HG03432 (cell line): ENCODE measurements around the gene CATSPERE.
A peak's percentile ranks its signal among the peaks of the same experiment; 100 is the strongest.
"Not testable (repeated sequence)": the region's sequence is repeated elsewhere in the genome, so short reads cannot be mapped to it uniquely, and the experiment has no call there.

Experiments
- ATAC-seq: cut with Tn5 transposase; IDR thresholded peaks from one replicate; pipeline ENCODE4 v1.9.1; 2021; ENCODE audit warnings: mild to moderate bottlenecking, moderate library complexity; ENCODE audit not compliant: unreplicated experiment

CATSPERE gene

GRCh38 chr1:244447552-244447951 is 13.5 kb upstream of the CATSPERE start:
- ATAC-seq = no peak

GRCh38 chr1:244448279-244449036 is 12.6 kb upstream of the CATSPERE start:
- no peak for ATAC-seq

- no peak for ATAC-seq
Measured at GRCh38 chr1:244449936-244450508, 11.1 kb upstream of the CATSPERE start.

- peak; percentile 13 for ATAC-seq
Measured at GRCh38 chr1:244450597-244451538, 10.2 kb upstream of the CATSPERE start.

- ATAC-seq = no peak
Measured at GRCh38 chr1:244451539-244451950, 9.5 kb upstream of the CATSPERE start, which contains the start of gene ADSS2. TSS of gene ADSS2 (minus strand) at chr1:244451909. CDS start at chr1:244451817, 92 bp downstream.

GRCh38 chr1:244451951-244452795 is 8.9 kb upstream of the CATSPERE start:
- peak; percentile 97 for ATAC-seq

GRCh38 chr1:244454412-244454811 is 6.7 kb upstream of the CATSPERE start:
- no peak for ATAC-seq

GRCh38 chr1:244456586-244456985 is 4.5 kb upstream of the CATSPERE start:
- no peak for ATAC-seq

GRCh38 chr1:244458781-244459180 is 2.3 kb upstream of the CATSPERE start:
- no peak for ATAC-seq

- no peak for ATAC-seq
Measured at GRCh38 chr1:244460197-244460596, 876 bp upstream of the CATSPERE start.

GRCh38 chr1:244466724-244467123 is 5.7 kb downstream of the CATSPERE start:
- no peak for ATAC-seq

GRCh38 chr1:244473059-244473605 is 12.1 kb downstream of the CATSPERE start:
- no peak for ATAC-seq

- ATAC-seq = not testable (repeated sequence)
Measured at GRCh38 chr1:244484971-244485370, 23.9 kb downstream of the CATSPERE start.

GRCh38 chr1:244494653-244495052 is 33.6 kb downstream of the CATSPERE start:
- no peak for ATAC-seq

GRCh38 chr1:244496186-244496585 is 35.1 kb downstream of the CATSPERE start:
- no peak for ATAC-seq

- ATAC-seq = no peak
Measured at GRCh38 chr1:244497805-244498204, 36.7 kb downstream of the CATSPERE start.

- ATAC-seq = not testable (repeated sequence)
Measured at GRCh38 chr1:244499484-244499883, 38.4 kb downstream of the CATSPERE start.

GRCh38 chr1:244500515-244500914 is 39.4 kb downstream of the CATSPERE start:
- ATAC-seq = not testable (repeated sequence)

- ATAC-seq = no peak
Measured at GRCh38 chr1:244502630-244503029, 41.6 kb downstream of the CATSPERE start.

- no peak for ATAC-seq
Measured at GRCh38 chr1:244513493-244513892, 52.4 kb downstream of the CATSPERE start.
